ENCODE results near the gene SRBD1.

DNA sequence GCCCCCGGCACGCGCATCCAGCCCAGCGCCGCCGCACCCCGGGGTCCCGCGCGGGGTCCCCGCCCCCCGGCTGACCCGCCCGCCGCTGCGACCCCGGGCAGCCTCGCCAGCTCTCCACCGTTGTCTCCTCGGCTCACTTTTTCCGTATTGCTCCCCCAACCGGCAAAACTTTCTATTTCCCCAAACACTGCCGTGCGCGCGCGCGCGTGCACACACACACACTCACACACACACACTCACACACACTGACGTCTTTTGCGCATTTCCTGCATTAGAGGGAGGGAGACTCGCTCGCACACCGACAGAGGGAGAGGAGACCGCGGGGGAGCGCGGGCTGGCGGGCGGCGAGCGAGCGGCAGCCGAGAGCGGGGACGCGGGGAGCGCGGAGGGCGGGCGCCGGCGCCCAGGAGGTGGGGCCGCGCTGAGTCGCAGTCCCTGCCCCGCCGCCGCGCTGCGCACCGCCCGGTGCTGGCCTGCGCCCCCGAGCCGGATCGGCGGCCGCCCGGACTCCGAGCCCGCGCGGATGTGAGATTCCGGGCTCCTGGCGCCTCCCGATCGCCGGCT lies 39.9 kb upstream of the SRBD1 start:
- TF ChIP-seq, protein P1, sequence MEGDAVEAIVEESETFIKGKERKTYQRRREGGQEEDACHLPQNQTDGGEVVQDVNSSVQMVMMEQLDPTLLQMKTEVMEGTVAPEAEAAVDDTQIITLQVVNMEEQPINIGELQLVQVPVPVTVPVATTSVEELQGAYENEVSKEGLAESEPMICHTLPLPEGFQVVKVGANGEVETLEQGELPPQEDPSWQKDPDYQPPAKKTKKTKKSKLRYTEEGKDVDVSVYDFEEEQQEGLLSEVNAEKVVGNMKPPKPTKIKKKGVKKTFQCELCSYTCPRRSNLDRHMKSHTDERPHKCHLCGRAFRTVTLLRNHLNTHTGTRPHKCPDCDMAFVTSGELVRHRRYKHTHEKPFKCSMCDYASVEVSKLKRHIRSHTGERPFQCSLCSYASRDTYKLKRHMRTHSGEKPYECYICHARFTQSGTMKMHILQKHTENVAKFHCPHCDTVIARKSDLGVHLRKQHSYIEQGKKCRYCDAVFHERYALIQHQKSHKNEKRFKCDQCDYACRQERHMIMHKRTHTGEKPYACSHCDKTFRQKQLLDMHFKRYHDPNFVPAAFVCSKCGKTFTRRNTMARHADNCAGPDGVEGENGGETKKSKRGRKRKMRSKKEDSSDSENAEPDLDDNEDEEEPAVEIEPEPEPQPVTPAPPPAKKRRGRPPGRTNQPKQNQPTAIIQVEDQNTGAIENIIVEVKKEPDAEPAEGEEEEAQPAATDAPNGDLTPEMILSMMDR (conservative IDR thresholded peaks at IDR 0.05; ENCODE audit: low read depth in 2 of 2), result peak in 1 of 2 experiments; percentile 49; a peak in 2 of 4 replicates
- 0 out of 2 replicates have a peak, but pooled peaks have one; percentile 34 for TF ChIP-seq POLR2AphosphoS5 (IDR thresholded peaks at IDR 0.05; ENCODE audit: low read depth)
